ENCODE data around the gene TRIM72. TPM values are rescaled to one million over a fixed set of nuclear protein-coding genes. Genes with fewer than 3 reads are reported as not detected.
"Not testable (repeated sequence)": the region's sequence is repeated elsewhere in the genome, so short reads cannot be mapped to it uniquely, and the experiment has no call there.

TRIM72 gene
- total RNA-seq, 1 donor from 2014 or later: 0.40 TPM

DNA sequence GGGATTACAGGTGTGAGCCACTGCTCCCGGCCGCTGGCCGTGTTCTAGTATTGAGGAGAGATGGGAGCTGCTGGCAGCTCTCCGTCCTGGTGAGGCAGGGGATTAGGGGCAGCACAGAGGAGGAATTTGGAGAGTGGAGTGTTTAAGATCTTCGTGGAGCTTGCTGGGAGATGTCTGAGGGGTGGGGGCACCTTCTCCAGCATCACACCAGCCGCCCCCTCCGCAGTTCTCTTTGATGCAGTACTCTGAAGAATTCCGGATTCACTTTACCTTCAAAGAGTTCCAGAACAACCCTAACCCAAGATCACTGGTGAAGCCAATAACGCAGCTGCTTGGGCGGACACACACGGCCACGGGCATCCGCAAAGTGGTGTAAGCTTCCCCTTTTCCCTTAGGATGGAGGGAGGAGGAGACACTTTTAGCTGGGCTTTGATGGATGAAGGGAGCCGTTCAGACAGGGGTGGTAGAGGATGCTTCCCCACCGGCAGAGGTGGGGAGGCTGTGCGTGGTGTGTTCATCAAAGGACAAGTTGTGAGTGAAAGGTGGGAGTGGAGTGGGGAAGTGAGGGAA, 57.8 kb downstream of the TRIM72 start:
- no peak for ATAC-seq
- no peak for DNase-seq (ENCODE audit: low spot score)
- intact Hi-C loops (cut with DNase I): no loop called here

- ATAC-seq: no peak
- intact Hi-C loops (cut with DNase I): no loop called here
- no peak for DNase-seq (ENCODE audit: low spot score)
These were observed 59.3 kb downstream of the TRIM72 start for GRCh38 chr16:31273187-31273586.

GRCh38 chr16:31273676-31274075, 59.8 kb downstream of the TRIM72 start:
- no peak for ATAC-seq
- DNase-seq (ENCODE audit: low spot score): no peak
- intact Hi-C loops (cut with DNase I): no loop called here

DNA sequence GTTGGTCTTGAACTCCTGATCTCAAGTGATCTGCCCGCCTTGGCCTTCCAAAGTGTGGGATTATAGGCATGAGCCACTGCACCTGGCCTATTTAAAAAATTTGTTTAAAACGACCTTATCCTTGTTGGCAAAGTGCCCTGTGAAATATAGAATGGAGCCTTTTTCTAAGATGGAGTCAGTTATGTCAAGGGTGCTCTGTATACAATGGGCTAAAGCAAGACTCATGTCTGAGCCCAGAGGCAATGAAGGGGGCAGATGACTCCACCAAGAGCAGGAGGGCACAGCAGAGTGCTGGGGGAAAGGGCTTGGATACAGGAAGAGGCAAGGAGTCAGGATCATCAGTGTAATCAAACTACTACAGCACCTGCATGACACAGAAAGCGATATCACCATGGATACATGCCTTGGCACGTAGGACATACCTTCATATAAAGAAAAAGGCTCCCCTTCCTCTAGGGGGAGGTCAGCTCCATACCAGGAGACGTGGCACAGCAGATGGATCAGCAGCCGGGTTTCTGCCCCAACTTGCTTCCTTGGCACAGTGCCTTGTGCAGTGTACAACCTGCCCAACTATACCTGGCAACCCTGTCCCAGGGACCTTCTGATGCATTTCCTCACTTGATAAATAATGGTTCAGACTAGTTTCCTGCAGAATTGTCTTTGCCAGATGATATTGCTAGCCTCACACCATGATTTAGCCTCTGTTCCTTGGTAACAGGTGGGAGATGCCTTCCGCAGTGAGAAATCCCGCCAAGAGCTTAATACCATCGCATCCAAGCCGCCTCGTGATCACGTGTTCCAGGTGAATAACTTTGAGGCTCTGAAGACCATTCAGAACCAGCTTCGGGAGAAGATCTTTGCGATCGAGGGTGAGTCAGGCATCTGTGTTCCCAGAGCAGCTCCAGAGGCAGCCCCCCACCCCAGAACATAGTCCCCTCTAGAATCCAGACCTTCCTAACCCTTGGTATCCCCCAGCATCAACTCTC, 61.2 kb downstream of the TRIM72 start:
- ATAC-seq (no peak), DNase-seq (ENCODE audit: low spot score) (no peak)
- intact Hi-C loops (cut with DNase I): no loop called here

- intact Hi-C loops (cut with DNase I): no loop called here
These were observed 62.7 kb downstream of the TRIM72 start for GRCh38 chr16:31276600-31276999.

DNA sequence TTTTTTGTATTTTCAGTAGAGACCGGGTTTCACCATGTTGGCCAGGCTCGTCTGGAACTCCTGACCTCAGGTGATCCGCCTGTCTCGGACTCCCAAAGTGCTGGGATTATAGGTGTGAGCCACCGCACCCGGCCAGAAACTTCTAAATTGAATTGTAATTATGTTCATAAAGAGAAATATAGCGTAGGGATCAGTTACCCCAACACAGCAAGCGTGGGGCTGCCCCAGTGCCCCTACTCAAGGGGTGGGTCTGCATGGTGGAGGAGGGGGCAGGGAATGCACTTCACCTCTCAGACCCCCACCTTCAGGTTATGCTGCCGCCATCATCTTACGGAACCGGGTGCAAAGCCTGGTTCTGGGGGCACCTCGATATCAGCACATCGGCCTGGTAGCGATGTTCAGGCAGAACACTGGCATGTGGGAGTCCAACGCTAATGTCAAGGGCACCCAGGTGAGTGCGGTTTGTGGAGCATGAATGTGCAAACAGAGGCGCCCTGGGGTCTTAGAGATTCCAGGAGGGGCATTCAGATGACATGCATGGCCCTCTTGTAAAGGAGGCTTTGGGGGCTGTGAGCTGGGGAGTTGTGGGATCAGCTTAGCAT, 63.8 kb downstream of the TRIM72 start:
- DNase-seq (ENCODE audit: low spot score) (no peak), ATAC-seq (no peak)
- intact Hi-C loops (cut with DNase I): no loop called here

More at GRCh38 chr16:31276600-31276999, 62.7 kb downstream of the TRIM72 start:
- DNase-seq (ENCODE audit: low spot score) (no peak), ATAC-seq (no peak)

GRCh38 chr16:31278853-31279252, 64.9 kb downstream of the TRIM72 start:
- ATAC-seq; intact Hi-C loops (cut with DNase I); DNase-seq (ENCODE audit: low spot score): not testable (repeated sequence)

Other genes starting within 250 kb of the TRIM72 start
- gene HSD3B7, start 228.9 kb upstream of the TRIM72 start, total RNA-seq: 16.3 TPM
- gene STX1B, start 203.5 kb upstream of the TRIM72 start, total RNA-seq: 2.1 TPM
- gene STX4, start 180.6 kb upstream of the TRIM72 start, total RNA-seq: 93.5 TPM
- gene ZNF668, start 139.9 kb upstream of the TRIM72 start, total RNA-seq: 6.8 TPM
- gene ZNF646, start 139.7 kb upstream of the TRIM72 start, total RNA-seq: 16.3 TPM
- 3.1 TPM for gene PRSS53, start 125.2 kb upstream of the TRIM72 start, total RNA-seq
- 65.0 TPM for gene VKORC1, start 119.3 kb upstream of the TRIM72 start, total RNA-seq
- 35.0 TPM for gene BCKDK, start 105.7 kb upstream of the TRIM72 start, total RNA-seq
- gene KAT8, start 96.5 kb upstream of the TRIM72 start, total RNA-seq: 67.3 TPM
- gene PRSS8, start 78.4 kb upstream of the TRIM72 start, total RNA-seq: not detected
- gene PRSS36, start 64.1 kb upstream of the TRIM72 start, total RNA-seq: 4.3 TPM
- gene FUS, start 34.0 kb upstream of the TRIM72 start, total RNA-seq: 259 TPM
- 20.3 TPM for gene PYCARD, start 11.4 kb upstream of the TRIM72 start, total RNA-seq
- gene PYDC1, start 3.0 kb downstream of the TRIM72 start, total RNA-seq: not detected
- 26.2 TPM for gene ITGAM, start 45.9 kb downstream of the TRIM72 start, total RNA-seq
- 41.1 TPM for gene ITGAX, start 141.1 kb downstream of the TRIM72 start, total RNA-seq
- 0.89 TPM for gene ITGAD, start 179.2 kb downstream of the TRIM72 start, total RNA-seq
- not detected for gene COX6A2, start 214.2 kb downstream of the TRIM72 start, total RNA-seq
- gene ZNF843, start 228.7 kb downstream of the TRIM72 start, total RNA-seq: 1.5 TPM
- 10.0 TPM for gene ARMC5, start 245.4 kb downstream of the TRIM72 start, total RNA-seq

All from sciatic nerve (tissue), 2 donors.